Measurements from ENCODE around the gene TAPT1.

TAPT1 gene

DNA sequence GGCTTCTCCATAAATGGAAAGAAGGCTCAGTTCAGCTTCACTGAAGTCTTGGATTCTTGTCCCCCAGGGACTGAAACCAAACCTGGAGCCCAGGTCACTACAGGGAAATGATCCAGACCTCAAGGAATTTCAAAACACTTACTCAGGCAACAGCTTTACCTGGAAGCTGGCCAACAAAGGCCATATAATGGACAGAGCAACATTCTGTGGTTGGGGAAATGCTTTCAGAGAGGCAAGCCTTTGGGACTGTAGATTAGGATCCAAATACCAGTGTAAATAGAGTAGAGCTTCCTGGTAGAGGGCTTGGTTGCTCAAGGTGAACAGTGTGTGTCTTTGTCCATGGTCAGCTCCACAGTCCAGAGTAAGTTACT is 85.4 kb downstream of the TAPT1 start:
- Histone ChIP-seq H3K9ac (ENCODE audit: low read length) (no peak overlapping the region), H3K79me2 (ENCODE audit: insufficient read depth, low read length) (no peaks in the 10 kb centered on the region), H2AFZ (ENCODE audit: low read length) (no peak overlapping the region), H3F3A (ENCODE audit: insufficient read depth, low read length) (no peaks in the 10 kb centered on the region), H3K27me3 (ENCODE audit: insufficient read depth, low read length) (no peaks in the 10 kb centered on the region), H3K36me3 (ENCODE audit: insufficient read depth, low read length) (no peaks in the 10 kb centered on the region), H3K27ac (ENCODE audit: low read depth, low read length, poor library complexity, severe bottlenecking) (no peak overlapping the region), H4K20me1 (ENCODE audit: insufficient read depth, low read length) (no peaks in the 10 kb centered on the region), H3K4me1 (ENCODE audit: insufficient read depth, low read length, severe bottlenecking) (no peaks in the 10 kb centered on the region), H3K4me3 (ENCODE audit: low read depth, low read length, poor library complexity, severe bottlenecking) (no peak overlapping the region), H3K9me3 (ENCODE audit: low read length) (no peaks in the 10 kb centered on the region), H3K9me2 (ENCODE audit: low read depth, low read length) (no peaks in the 10 kb centered on the region), H3K4me2 (ENCODE audit: low read length) (no peak overlapping the region)
- TF ChIP-seq, protein P1, sequence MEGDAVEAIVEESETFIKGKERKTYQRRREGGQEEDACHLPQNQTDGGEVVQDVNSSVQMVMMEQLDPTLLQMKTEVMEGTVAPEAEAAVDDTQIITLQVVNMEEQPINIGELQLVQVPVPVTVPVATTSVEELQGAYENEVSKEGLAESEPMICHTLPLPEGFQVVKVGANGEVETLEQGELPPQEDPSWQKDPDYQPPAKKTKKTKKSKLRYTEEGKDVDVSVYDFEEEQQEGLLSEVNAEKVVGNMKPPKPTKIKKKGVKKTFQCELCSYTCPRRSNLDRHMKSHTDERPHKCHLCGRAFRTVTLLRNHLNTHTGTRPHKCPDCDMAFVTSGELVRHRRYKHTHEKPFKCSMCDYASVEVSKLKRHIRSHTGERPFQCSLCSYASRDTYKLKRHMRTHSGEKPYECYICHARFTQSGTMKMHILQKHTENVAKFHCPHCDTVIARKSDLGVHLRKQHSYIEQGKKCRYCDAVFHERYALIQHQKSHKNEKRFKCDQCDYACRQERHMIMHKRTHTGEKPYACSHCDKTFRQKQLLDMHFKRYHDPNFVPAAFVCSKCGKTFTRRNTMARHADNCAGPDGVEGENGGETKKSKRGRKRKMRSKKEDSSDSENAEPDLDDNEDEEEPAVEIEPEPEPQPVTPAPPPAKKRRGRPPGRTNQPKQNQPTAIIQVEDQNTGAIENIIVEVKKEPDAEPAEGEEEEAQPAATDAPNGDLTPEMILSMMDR (IDR thresholded peaks at IDR 0.05; ENCODE audit: low read length), result no peak
- TF ChIP-seq EZH2 (IDR thresholded peaks at IDR 0.05; ENCODE audit: borderline replicate concordance, low read length), result no peak

DNA sequence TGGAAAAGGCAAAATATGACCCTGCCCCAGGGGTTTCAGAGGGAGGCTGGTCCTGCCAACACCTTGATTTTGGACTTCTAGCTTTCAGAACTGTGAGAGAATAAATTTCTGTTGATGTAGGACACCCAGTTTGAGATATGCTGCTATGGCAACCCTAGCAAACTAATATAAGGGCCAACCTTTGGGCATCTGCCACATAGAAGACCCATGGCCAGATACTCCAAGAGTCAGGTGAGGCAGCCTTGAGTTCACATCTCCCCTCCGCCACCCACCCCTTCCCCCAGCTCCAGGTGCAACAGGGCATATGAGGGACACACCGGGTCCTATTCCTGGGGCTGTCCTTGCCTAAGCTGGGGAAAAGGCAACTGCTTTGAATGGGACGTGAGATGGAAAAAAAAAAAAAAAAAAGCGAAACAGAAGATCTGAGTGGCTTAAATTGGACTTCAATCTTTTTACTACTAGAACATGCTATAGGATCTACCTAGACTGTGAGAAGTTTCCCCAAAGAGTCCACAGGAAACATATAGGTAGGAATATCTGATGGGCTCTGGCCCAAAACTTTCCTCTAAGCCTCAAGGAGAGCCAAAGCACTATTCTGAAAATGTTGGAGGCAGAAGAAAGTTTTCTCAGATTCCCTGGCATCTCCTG is 85.9 kb downstream of the TAPT1 start:
- TF ChIP-seq, protein P1 (IDR thresholded peaks at IDR 0.05; ENCODE audit: low read length), result no peak
- no peak for TF ChIP-seq EZH2 (IDR thresholded peaks at IDR 0.05; ENCODE audit: borderline replicate concordance, low read length)

DNA sequence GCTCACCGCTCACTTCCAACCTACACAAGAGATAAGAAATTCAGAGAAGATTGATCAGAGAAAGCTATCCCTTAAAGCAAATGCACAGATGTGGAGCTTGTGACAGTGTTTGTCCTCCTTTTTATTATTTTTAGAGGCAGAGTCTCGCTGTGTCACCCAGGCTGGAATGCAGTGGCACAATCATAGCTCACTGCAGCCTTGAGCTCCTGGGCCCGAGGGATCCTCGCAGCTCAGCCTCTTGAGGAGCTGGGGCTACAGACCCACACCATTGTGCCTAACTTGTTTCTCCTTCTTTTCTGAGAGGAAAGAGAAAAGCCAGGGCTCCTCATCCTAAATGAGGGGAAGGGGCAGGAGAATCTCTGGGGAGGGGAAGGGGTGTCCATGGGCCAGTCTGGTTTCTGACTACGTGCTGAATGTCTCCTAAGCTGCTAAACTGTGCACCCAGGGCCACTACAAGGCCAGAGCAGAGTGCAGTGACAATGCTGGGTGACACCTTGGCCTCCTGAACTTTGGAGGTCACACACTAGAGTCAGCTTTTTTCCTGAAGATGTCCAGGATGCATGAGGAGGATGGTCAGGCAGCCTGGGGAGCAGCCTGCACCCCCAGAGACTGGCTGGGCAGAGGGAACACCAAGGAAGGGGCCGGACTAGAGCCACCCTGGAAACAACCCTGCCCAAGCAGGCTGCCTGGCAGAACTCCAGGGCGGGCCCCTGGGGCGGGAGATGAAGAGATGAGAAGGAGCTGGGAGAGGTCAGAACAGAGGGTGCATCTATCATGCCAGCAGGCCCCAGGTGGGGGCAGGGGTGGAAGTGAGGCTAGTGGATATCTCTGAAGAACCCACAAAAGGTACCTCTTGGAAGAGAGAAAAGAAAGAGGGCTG is 87.0 kb downstream of the TAPT1 start:
- H3K79me2 ChIP-seq (ENCODE audit: insufficient read depth, low read length), result no peaks in the 10 kb centered on the region
- no peak overlapping the region for H3K27ac ChIP-seq (ENCODE audit: low read depth, low read length, poor library complexity, severe bottlenecking)
- no peaks in the 10 kb centered on the region for H3F3A ChIP-seq (ENCODE audit: insufficient read depth, low read length)
- H2AFZ ChIP-seq (ENCODE audit: low read length), result no peak overlapping the region
- no peak overlapping the region for H3K4me3 ChIP-seq (ENCODE audit: low read depth, low read length, poor library complexity, severe bottlenecking)
- TF ChIP-seq EZH2 (IDR thresholded peaks at IDR 0.05; ENCODE audit: borderline replicate concordance, low read length), result no peak
- TF ChIP-seq, protein P1 (IDR thresholded peaks at IDR 0.05; ENCODE audit: low read length), result no peak
- no peaks in the 10 kb centered on the region for H3K9me3 ChIP-seq (ENCODE audit: low read length)
- no peaks in the 10 kb centered on the region for H3K27me3 ChIP-seq (ENCODE audit: insufficient read depth, low read length)
- H3K4me2 ChIP-seq (ENCODE audit: low read length), result no peak overlapping the region
- no peaks in the 10 kb centered on the region for H3K4me1 ChIP-seq (ENCODE audit: insufficient read depth, low read length, severe bottlenecking)
- H3K9ac ChIP-seq (ENCODE audit: low read length), result no peak overlapping the region
- no peaks in the 10 kb centered on the region for H3K36me3 ChIP-seq (ENCODE audit: insufficient read depth, low read length)
- H3K9me2 ChIP-seq (ENCODE audit: low read depth, low read length), result no peaks in the 10 kb centered on the region
- no peaks in the 10 kb centered on the region for H4K20me1 ChIP-seq (ENCODE audit: insufficient read depth, low read length)

More for the DNA sequence above, 85.9 kb downstream of the TAPT1 start:
- no peak overlapping the region for H3K27ac ChIP-seq (ENCODE audit: low read depth, low read length, poor library complexity, severe bottlenecking)
- H3K9me2 ChIP-seq (ENCODE audit: low read depth, low read length), result no peaks in the 10 kb centered on the region
- H3K27me3 ChIP-seq (ENCODE audit: insufficient read depth, low read length), result no peaks in the 10 kb centered on the region
- no peaks in the 10 kb centered on the region for H3K4me1 ChIP-seq (ENCODE audit: insufficient read depth, low read length, severe bottlenecking)
- no peaks in the 10 kb centered on the region for H3F3A ChIP-seq (ENCODE audit: insufficient read depth, low read length)
- H3K79me2 ChIP-seq (ENCODE audit: insufficient read depth, low read length), result no peaks in the 10 kb centered on the region
- no peak overlapping the region for H3K4me3 ChIP-seq (ENCODE audit: low read depth, low read length, poor library complexity, severe bottlenecking)
- H3K9me3 ChIP-seq (ENCODE audit: low read length), result no peaks in the 10 kb centered on the region
- no peak overlapping the region for H2AFZ ChIP-seq (ENCODE audit: low read length)
- H3K36me3 ChIP-seq (ENCODE audit: insufficient read depth, low read length), result no peaks in the 10 kb centered on the region
- H3K4me2 ChIP-seq (ENCODE audit: low read length), result no peak overlapping the region
- no peak overlapping the region for H3K9ac ChIP-seq (ENCODE audit: low read length)
- no peaks in the 10 kb centered on the region for H4K20me1 ChIP-seq (ENCODE audit: insufficient read depth, low read length)

Data from OCI-LY1 (cell line).